ENCODE measurements around the gene REV3L. TPM values are rescaled to one million over a fixed set of nuclear protein-coding genes. Genes with fewer than 3 reads are reported as not detected.

The REV3L gene
- total and polyA plus RNA-seq, 2 donors (not counting 3 experiments of a cell fraction or from before 2014, with no cell fraction given) = 6.0 to 22.7 TPM

- ChIA-PET POLR2A (no interaction called here), CTCF (interaction anchor here (0.5 to 2.2 kb wide), 4 partner anchors 8 to 111 kb away, joined by 3 to 7 read pairs (median 4); a partner anchor contains a TSS)
- H4K20me1 ChIP-seq (replicated peaks; ENCODE audit: control insufficient read depth, extremely low read depth, insufficient read depth, low read length) = no peaks in the 10 kb centered on the region
- H3K27ac ChIP-seq (ENCODE audit: insufficient read depth, low read depth, low read length) = no peak overlapping the region
- no peak for TF ChIP-seq CTCF (IDR thresholded peaks at IDR 0.05; ENCODE audit: extremely low read depth in 1 of 2, insufficient read depth in 1 of 2, low read depth in 1 of 2, low read length in 2 of 2)
- no peak for TF ChIP-seq MAX (IDR thresholded peaks at IDR 0.05; ENCODE audit: insufficient read depth, insufficient read length)
- H3K79me2 ChIP-seq (ENCODE audit: control insufficient read depth, insufficient read depth, low read length) = no peaks in the 10 kb centered on the region
- H3K9ac ChIP-seq (replicated peaks; ENCODE audit: extremely low read depth, insufficient read depth, low read length) = no peak overlapping the region
- H3K9me3 ChIP-seq (replicated peaks; ENCODE audit: control insufficient read depth, insufficient read depth, low read length) = no peaks in the 10 kb centered on the region
- no peak overlapping the region for H3K4me2 ChIP-seq (ENCODE audit: insufficient read depth, low read length)
- FAIRE-seq = no peak
- DNase-seq (ENCODE audit: low read depth, low spot score) = no peak
- no peaks in the 10 kb centered on the region for H3K9me1 ChIP-seq (replicated peaks; ENCODE audit: control insufficient read depth, extremely low read depth, insufficient read depth, low read length)
- intact Hi-C loops (cut with micrococcal nuclease) = no loop called here
- peak overlapping the region; percentile 3 for H2AFZ ChIP-seq (ENCODE audit: low read depth, low read length)
- dilution Hi-C loops (cut with MboI; ENCODE audit: extremely low pct_ligation_motif_present, low sequenced_read_pairs) = no loop called here
- peaks cover 15% of the 10 kb centered on the region in 2 experiments for H3K27me3 ChIP-seq (ENCODE audit: control insufficient read depth in 2 of 2, insufficient read depth in 2 of 2, low read length in 2 of 2)
- no peaks in the 10 kb centered on the region for H3K36me3 ChIP-seq (ENCODE audit: control insufficient read depth in 2 of 2, extremely low read depth in 1 of 2, insufficient read depth in 2 of 2, low read length in 2 of 2)
- no peaks in the 10 kb centered on the region for H3K4me1 ChIP-seq (ENCODE audit: control insufficient read depth, extremely low read depth, insufficient read depth, low read length)
- no peak overlapping the region for H3K4me3 ChIP-seq (replicated peaks in 1 of 3; ENCODE audit: insufficient read depth in 1 of 3, low read depth in 1 of 3, low read length in 3 of 3)
- BruUV-seq (replicated peaks) = no TSS peak
Measured at GRCh38 chr6:111250791-111251354, 232.1 kb downstream of the REV3L start.

Other genes with a start within 250 kb of the REV3L start
- gene TRAF3IP2, start 122.7 kb upstream of the REV3L start, total RNA-seq = 16.5 and 19.2 TPM in 2 replicates
- 17.1 and 18.1 TPM in 2 replicates for gene TRAF3IP2, start 122.7 kb upstream of the REV3L start, polyA plus RNA-seq

Data from endothelial cell of umbilical vein (primary cell).